IMR-90 (cell line): ENCODE results near the gene OMD. TPM values are rescaled to one million over a fixed set of nuclear protein-coding genes. Genes with fewer than 3 reads are reported as not detected.
A peak's percentile ranks its signal among the peaks of the same experiment; 100 is the strongest.

Experiments used
- ATAC-seq: fragments of 200-7000 bp; cut with Tn5 transposase; 2 replicates; pipeline ENCODE4 v1.9.1; 2020; ENCODE audit warnings: low read depth, mild to moderate bottlenecking, moderate library complexity
- BruUV-seq: library from RNA; stranded (reverse); fragments of 400-500 nt; replicated peaks from 2 replicates; lab custom pipeline; 2021; lab: Mats Ljungman, UMichigan
- CTCF ChIA-PET: fragments of 300-600 bp; formaldehyde crosslinking; extraction: SDS; loops from one replicate; lab custom pipeline; 2021; ENCODE audit warnings: antibody characterized with exemption; lab: Yijun Ruan, JAX
- POLR2A ChIA-PET: fragments of 300-600 bp; sonication (Branson Sonifier 250); formaldehyde crosslinking; loops from one replicate; lab custom pipeline; 2022; ENCODE audit warnings: antibody characterized with exemption; ENCODE audit not compliant: unreplicated experiment; lab: Charles Lee
- DNase-seq: peaks from one replicate; pipeline ENCODE4 v3.0.0; 2013
- H2AFZ ChIP-seq: replicated peaks from 2 replicates; pipeline ENCODE3; 2013; ENCODE audit warnings: low read length, mild to moderate bottlenecking; ENCODE audit not compliant: poor library complexity
- H2AK5ac ChIP-seq: 2 replicates; pipeline ENCODE4 v1.6.1; 2013; ENCODE audit warnings: low read depth, low read length, inconsistent platforms
- H2AK9ac ChIP-seq: replicated peaks from 2 replicates; pipeline ENCODE3; 2013; ENCODE audit warnings: mild to moderate bottlenecking, low read depth, low read length, moderate library complexity; ENCODE audit not compliant: poor library complexity
- H2BK120ac ChIP-seq: 2 replicates; pipeline ENCODE4 v1.6.1; 2013; ENCODE audit warnings: low read depth, low read length, inconsistent platforms
- H2BK15ac ChIP-seq: 3 replicates; pipeline ENCODE4 v1.6.1; 2013; ENCODE audit warnings: low read depth, low read length, inconsistent platforms
- H2BK20ac ChIP-seq: 2 replicates; pipeline ENCODE4 v1.6.1; 2013; ENCODE audit warnings: low read depth, mild to moderate bottlenecking, inconsistent platforms, low read length, moderate library complexity
- H2BK5ac ChIP-seq: 2 replicates; pipeline ENCODE4 v1.6.1; 2013; ENCODE audit warnings: mild to moderate bottlenecking, low read depth, low read length, inconsistent platforms; ENCODE audit not compliant: poor library complexity, severe bottlenecking
- H3K14ac ChIP-seq: replicated peaks from 2 replicates; pipeline ENCODE4 v1.6.1; 2013; ENCODE audit warnings: low read depth, low read length, inconsistent platforms
- H3K18ac ChIP-seq: 2 replicates; pipeline ENCODE4 v1.6.1; 2013; ENCODE audit warnings: low read depth, low read length, control low read depth
- H3K23ac ChIP-seq: 2 replicates; pipeline ENCODE4 v1.6.1; 2013; ENCODE audit warnings: low read depth, low read length, inconsistent platforms
- H3K27ac ChIP-seq: 2 replicates; pipeline ENCODE4 v1.5.1; 2013; ENCODE audit warnings: mild to moderate bottlenecking, control low read depth, low read length; ENCODE audit not compliant: insufficient read depth
- H3K27me3 ChIP-seq: 2 replicates; pipeline ENCODE4 v1.6.1; 2013; ENCODE audit warnings: low read length; ENCODE audit not compliant: control insufficient read depth, insufficient read depth
- H3K36me3 ChIP-seq: 2 replicates; pipeline ENCODE4 v1.6.1; 2013; ENCODE audit warnings: low read length, mixed read lengths; ENCODE audit not compliant: control insufficient read depth, insufficient read depth
- H3K4ac ChIP-seq: 2 replicates; pipeline ENCODE4 v1.6.1; 2013; ENCODE audit warnings: low read depth, low read length, inconsistent platforms
- H3K4me1 ChIP-seq: 2 replicates; pipeline ENCODE4 v1.6.1; 2013; ENCODE audit warnings: low read length, mixed read lengths; ENCODE audit not compliant: control insufficient read depth, insufficient read depth
- H3K4me2 ChIP-seq: 2 replicates; pipeline ENCODE4 v1.6.1; 2013; ENCODE audit warnings: low read depth, mild to moderate bottlenecking, control low read depth, low read length, moderate library complexity
- H3K4me3 ChIP-seq: 2 replicates; pipeline ENCODE4 v1.5.1; 2013; ENCODE audit warnings: low read depth, mild to moderate bottlenecking, control low read depth, low read length, moderate library complexity; ENCODE audit not compliant: insufficient read depth
- H3K56ac ChIP-seq: 2 replicates; pipeline ENCODE4 v1.6.1; 2013; ENCODE audit warnings: low read length, inconsistent platforms; ENCODE audit not compliant: insufficient read depth; ENCODE audit errors: extremely low read depth
- H3K79me1 ChIP-seq, 2 experiments: 2 replicates each; pipeline ENCODE4 v1.6.1; 2013; ENCODE audit warnings: low read length in 2 of 2, inconsistent platforms in 1 of 2, low read depth in 1 of 2
- H3K9ac ChIP-seq: 2 replicates; pipeline ENCODE4 v1.6.1; 2013; ENCODE audit warnings: low read depth, low read length, control low read depth
- H3K9me1 ChIP-seq: 2 replicates; pipeline ENCODE4 v1.6.1; 2013; ENCODE audit warnings: low read length, inconsistent platforms; ENCODE audit not compliant: insufficient read depth
- H3K9me3 ChIP-seq: 2 replicates; pipeline ENCODE4 v1.6.1; 2013; ENCODE audit warnings: low read length; ENCODE audit not compliant: control insufficient read depth, insufficient read depth
- H4K20me1 ChIP-seq: 2 replicates; pipeline ENCODE4 v1.6.1; 2013; ENCODE audit warnings: low read length, inconsistent platforms; ENCODE audit not compliant: insufficient read depth
- H4K5ac ChIP-seq: 2 replicates; pipeline ENCODE4 v1.6.1; 2013; ENCODE audit warnings: mild to moderate bottlenecking, low read depth, low read length, control low read depth
- H4K8ac ChIP-seq, 2 experiments: 2 replicates each; pipeline ENCODE4 v1.6.1; 2013; ENCODE audit warnings: low read depth in 2 of 2, low read length in 2 of 2, control low read depth in 1 of 2, inconsistent platforms in 1 of 2
- H4K91ac ChIP-seq: 2 replicates; pipeline ENCODE4 v1.6.1; 2013; ENCODE audit warnings: low read depth, low read length, inconsistent platforms; ENCODE audit not compliant: insufficient read depth
- BHLHE40 ChIP-seq: fragments of 150-350 bp; IDR thresholded peaks from 2 replicates; pipeline ENCODE4 v1.6.1; 2016; ENCODE audit warnings: mild to moderate bottlenecking, low read depth, low read length
- CEBPB ChIP-seq: IDR thresholded peaks from 2 replicates; pipeline ENCODE4 v1.6.1; 2012; ENCODE audit warnings: low read depth, low read length, improper control_type of control experiment
- CHD1 ChIP-seq: IDR thresholded peaks from 2 replicates; pipeline ENCODE4 v1.6.1; 2012; ENCODE audit warnings: low read depth, low read length, improper control_type of control experiment
- MXI1 ChIP-seq: IDR thresholded peaks from 2 replicates; pipeline ENCODE4 v1.6.1; 2012; ENCODE audit warnings: low read depth, mild to moderate bottlenecking, low read length, moderate library complexity, borderline replicate concordance
- POLR2A ChIP-seq: IDR thresholded peaks from 2 replicates; pipeline ENCODE4 v1.6.1; 2012; ENCODE audit warnings: mild to moderate bottlenecking, low read depth, low read length
- RAD21 ChIP-seq: IDR thresholded peaks from 2 replicates; pipeline ENCODE4 v1.6.1; 2012; ENCODE audit warnings: low read length, improper control_type of control experiment
- WGBS, 2 experiments: methylation state at CpG; one replicate each; pipeline versions ENCODE4 v1.1.5 to v1.1.7; 2013; ENCODE audit warnings: missing lambda C conversion rate in 2 of 2; ENCODE audit not compliant: insufficient read length in 1 of 2; ENCODE audit errors: extremely low coverage in 2 of 2; 5-methylcytosine and 5-hydroxymethylcytosine counted together
- dilution Hi-C: fragments of 300-500 bp; cut with HindIII; formaldehyde crosslinking; loops from one replicate; pipeline ENCODE4 v1.14.3; 2018; ENCODE audit warnings: low sequenced_read_pairs; ENCODE audit not compliant: unreplicated experiment
- in situ Hi-C: fragments of 300-500 bp; cut with MboI; formaldehyde crosslinking; loops from 3 replicates; pipeline ENCODE4 v1.14.3; 2019; ENCODE audit warnings: low sequenced_read_pairs, inconsistent platforms, mixed read lengths
- intact Hi-C: fragments of 100-400 bp; cut with micrococcal nuclease; formaldehyde crosslinking; loops from 2 replicates; pipeline ENCODE4 v1.10.0; 2022
- polyA plus RNA-seq, 3 experiments: library from polyadenylated mRNA; depleted of rRNA; stranded (reverse); fragments of >200 nt; gene quantifications; 2 replicates each; pipeline ENCODE4 v1.2.3, GENCODE V29; 2012; ENCODE audit warnings: low replicate concordance in 1 of 3
- total RNA-seq: library from RNA; depleted of rRNA; stranded (reverse); fragments of >200 nt; gene quantifications from 2 replicates; pipeline ENCODE4 v1.2.3, GENCODE V29; 2012
- TF ChIP-seq, protein P1 (sequence below): fragments of 150-350 bp; IDR thresholded peaks from 2 replicates; pipeline ENCODE4 v1.6.1; 2017; ENCODE audit warnings: mild to moderate bottlenecking, antibody characterized with exemption, low read length, low read depth
- TF ChIP-seq, protein P2 (sequence below): fragments of 150-350 bp; IDR thresholded peaks from 2 replicates; pipeline ENCODE4 v1.6.1; 2016; ENCODE audit warnings: low read depth, mild to moderate bottlenecking, low read length, moderate library complexity, borderline replicate concordance

The OMD gene
- total and polyA plus RNA-seq, 2 of the 4 experiments (the other 2 are of a cell fraction) = not detected

DNA sequence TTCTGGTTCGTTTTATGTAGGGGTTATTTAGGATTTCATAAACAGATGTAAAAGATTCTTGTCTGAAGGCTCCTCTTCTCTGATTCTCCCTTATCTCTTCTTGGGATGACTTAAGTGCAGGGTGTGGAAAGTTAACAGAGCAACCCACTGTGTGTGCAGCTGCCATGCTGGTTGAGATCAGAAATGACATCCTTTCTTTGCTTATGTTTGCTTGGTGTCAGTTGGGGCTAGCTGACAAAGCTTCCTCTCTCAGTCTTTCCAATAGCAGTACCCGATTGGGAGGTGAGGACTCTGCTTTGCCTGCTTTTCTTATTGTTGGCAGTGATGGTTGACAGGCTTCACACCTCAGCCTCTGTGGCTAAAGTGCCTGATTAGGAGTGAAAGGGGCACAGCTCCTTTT, 46.4 kb downstream of the OMD start:
- Histone ChIP-seq H3K27ac (no peak overlapping the region), H2AFZ (peak overlapping the region; percentile 47), H3K4me1 (peaks cover 6% of the 10 kb centered on the region), H4K91ac (no peak overlapping the region), H3K4me2 (no peak overlapping the region), H2AK5ac (no peak overlapping the region), H4K8ac (no peak overlapping the region), H4K20me1 (no peaks in the 10 kb centered on the region), H3K36me3 (no peaks in the 10 kb centered on the region), H2AK9ac (no peak overlapping the region), H3K56ac (no peak overlapping the region), H3K9me1 (no peaks in the 10 kb centered on the region; the same call in 1 of the 2 replicates), H2BK15ac (no peak overlapping the region), H4K5ac (no peak overlapping the region), H2BK120ac (no peak overlapping the region), H3K79me1 (no peaks in the 10 kb centered on the region), H3K23ac (no peak overlapping the region), H3K4ac (no peak overlapping the region), H3K14ac (no peak overlapping the region), H3K9ac (no peak overlapping the region), H3K9me3 (peaks cover 3% of the 10 kb centered on the region; the same call in 1 of the 2 replicates), H3K27me3 (no peaks in the 10 kb centered on the region), H3K4me3 (no peak overlapping the region), H2BK20ac (no peak overlapping the region), H2BK5ac (no peak overlapping the region), H3K18ac (no peak overlapping the region)
- ChIA-PET CTCF (no interaction called here), POLR2A (no interaction called here)
- ATAC-seq = peak; percentile 24; the same call in 1 of the 2 replicates
- whole genome bisulfite sequencing, 2 experiments = no CpG with 5 or more reads among the region's 2 CpGs
- DNase-seq = peak; percentile 16
- TF ChIP-seq CHD1 (no peak), BHLHE40 (no peak), RAD21 (no peak), POLR2A (no peak), CEBPB (no peak), MXI1 (no peak)
- TF ChIP-seq, protein P1, sequence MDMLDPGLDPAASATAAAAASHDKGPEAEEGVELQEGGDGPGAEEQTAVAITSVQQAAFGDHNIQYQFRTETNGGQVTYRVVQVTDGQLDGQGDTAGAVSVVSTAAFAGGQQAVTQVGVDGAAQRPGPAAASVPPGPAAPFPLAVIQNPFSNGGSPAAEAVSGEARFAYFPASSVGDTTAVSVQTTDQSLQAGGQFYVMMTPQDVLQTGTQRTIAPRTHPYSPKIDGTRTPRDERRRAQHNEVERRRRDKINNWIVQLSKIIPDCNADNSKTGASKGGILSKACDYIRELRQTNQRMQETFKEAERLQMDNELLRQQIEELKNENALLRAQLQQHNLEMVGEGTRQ = no peak
- TF ChIP-seq, protein P2, sequence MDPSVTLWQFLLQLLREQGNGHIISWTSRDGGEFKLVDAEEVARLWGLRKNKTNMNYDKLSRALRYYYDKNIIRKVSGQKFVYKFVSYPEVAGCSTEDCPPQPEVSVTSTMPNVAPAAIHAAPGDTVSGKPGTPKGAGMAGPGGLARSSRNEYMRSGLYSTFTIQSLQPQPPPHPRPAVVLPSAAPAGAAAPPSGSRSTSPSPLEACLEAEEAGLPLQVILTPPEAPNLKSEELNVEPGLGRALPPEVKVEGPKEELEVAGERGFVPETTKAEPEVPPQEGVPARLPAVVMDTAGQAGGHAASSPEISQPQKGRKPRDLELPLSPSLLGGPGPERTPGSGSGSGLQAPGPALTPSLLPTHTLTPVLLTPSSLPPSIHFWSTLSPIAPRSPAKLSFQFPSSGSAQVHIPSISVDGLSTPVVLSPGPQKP = no peak
- in situ Hi-C loops (no loop called here), intact Hi-C loops (no loop called here), dilution Hi-C loops (no loop called here)
- no TSS peak for BruUV-seq
